Measurements from ENCODE around the gene NRG2. TPM values are rescaled to one million over a fixed set of nuclear protein-coding genes. Genes with fewer than 3 reads are reported as not detected.

NRG2 gene
- total RNA-seq, 3 donors from 2014 or later: 5.9 to 16.5 (median 7.2) TPM

DNA sequence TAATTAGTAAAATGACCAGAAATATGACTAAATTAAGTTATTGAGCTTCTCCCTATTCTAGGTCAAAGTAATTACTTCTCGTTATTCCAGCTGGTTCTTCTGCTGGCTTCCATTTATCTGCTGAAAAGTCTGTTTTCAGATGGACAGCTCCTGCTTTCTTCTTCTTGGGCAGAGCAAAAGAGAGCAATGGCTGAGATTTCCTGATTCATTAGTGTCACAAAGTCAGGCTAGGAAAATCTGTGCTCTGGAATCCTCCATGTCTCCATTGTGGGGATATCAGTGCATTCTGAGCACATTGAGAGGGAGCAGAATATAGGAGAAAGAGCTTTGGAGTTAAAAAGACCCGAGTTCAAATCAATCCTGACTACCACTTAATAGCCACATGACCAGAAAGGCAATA, 33.7 kb upstream of the NRG2 start:
- no peaks in the 10 kb centered on the region for H3K36me3 ChIP-seq
- intact Hi-C loops (cut with DNase I; ENCODE audit: low total_unique reads): loop anchor here (5.0 kb wide), 1 partner anchor 76 kb away; no protein-coding TSS in a partner anchor
- H3K27me3 ChIP-seq: no peaks in the 10 kb centered on the region
- no peak overlapping the region for H3K4me3 ChIP-seq
- TF ChIP-seq POLR2A (IDR thresholded peaks at IDR 0.05) (no peak), POLR2AphosphoS5 (IDR thresholded peaks at IDR 0.05) (no peak)
- TF ChIP-seq, protein P1, sequence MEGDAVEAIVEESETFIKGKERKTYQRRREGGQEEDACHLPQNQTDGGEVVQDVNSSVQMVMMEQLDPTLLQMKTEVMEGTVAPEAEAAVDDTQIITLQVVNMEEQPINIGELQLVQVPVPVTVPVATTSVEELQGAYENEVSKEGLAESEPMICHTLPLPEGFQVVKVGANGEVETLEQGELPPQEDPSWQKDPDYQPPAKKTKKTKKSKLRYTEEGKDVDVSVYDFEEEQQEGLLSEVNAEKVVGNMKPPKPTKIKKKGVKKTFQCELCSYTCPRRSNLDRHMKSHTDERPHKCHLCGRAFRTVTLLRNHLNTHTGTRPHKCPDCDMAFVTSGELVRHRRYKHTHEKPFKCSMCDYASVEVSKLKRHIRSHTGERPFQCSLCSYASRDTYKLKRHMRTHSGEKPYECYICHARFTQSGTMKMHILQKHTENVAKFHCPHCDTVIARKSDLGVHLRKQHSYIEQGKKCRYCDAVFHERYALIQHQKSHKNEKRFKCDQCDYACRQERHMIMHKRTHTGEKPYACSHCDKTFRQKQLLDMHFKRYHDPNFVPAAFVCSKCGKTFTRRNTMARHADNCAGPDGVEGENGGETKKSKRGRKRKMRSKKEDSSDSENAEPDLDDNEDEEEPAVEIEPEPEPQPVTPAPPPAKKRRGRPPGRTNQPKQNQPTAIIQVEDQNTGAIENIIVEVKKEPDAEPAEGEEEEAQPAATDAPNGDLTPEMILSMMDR (IDR thresholded peaks at IDR 0.05): no peak
- H3K9me3 ChIP-seq: no peaks in the 10 kb centered on the region
- no peak overlapping the region for H3K27ac ChIP-seq
- no peak for DNase-seq (ENCODE audit: low spot score in 2 of 2)
- H3K4me1 ChIP-seq: no peaks in the 10 kb centered on the region

DNA sequence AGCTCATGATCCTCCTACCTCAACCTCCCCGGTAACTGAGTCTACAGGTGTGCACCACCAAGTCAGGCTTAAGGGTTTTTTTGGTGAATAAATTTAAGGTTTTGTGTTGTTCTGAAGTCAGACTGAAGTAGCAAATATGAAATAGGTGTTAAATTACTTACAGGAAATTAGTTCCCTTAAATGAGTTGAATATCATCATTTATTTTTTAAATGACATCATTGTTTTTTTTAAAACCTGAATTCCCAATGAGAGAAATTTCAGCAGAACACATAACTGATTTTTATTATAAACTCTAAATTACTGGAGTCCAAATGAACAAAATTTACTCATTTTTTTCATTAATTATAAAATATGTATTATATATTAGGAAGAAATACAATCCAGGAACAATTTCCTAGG, 33.0 kb upstream of the NRG2 start:
- no peaks in the 10 kb centered on the region for H3K36me3 ChIP-seq
- DNase-seq (ENCODE audit: low spot score in 2 of 2): no peak
- H3K27ac ChIP-seq: no peak overlapping the region
- no peaks in the 10 kb centered on the region for H3K27me3 ChIP-seq
- intact Hi-C loops (cut with DNase I; ENCODE audit: low total_unique reads): loop anchor here (5.0 kb wide), 1 partner anchor 76 kb away; no protein-coding TSS in a partner anchor
- H3K9me3 ChIP-seq: no peaks in the 10 kb centered on the region
- TF ChIP-seq POLR2AphosphoS5 (IDR thresholded peaks at IDR 0.05) (no peak), POLR2A (IDR thresholded peaks at IDR 0.05) (no peak)
- TF ChIP-seq, protein P1 (IDR thresholded peaks at IDR 0.05): no peak
- H3K4me1 ChIP-seq: no peaks in the 10 kb centered on the region
- H3K4me3 ChIP-seq: no peak overlapping the region

DNA sequence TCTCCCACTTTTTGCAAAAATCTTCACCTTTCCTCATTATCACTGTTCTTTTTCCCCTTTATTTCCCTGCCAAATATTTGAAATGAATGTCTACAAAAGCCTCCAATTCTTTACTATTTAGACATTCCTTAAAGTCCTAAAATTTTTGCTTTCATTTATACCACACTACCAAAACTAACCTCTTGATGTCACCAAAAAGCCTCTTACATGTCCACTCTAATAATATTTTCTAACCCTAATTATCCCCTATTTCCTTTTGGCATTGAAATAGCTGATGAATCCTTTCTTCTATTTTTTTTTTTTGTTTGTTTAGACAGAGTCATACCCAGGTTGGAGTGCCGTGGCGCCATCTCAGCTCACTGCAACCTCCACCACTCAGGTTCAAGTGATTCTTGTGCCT, 32.3 kb upstream of the NRG2 start:
- TF ChIP-seq POLR2AphosphoS5 (IDR thresholded peaks at IDR 0.05): no peak
- TF ChIP-seq POLR2A (IDR thresholded peaks at IDR 0.05): no peak
- TF ChIP-seq, protein P1 (IDR thresholded peaks at IDR 0.05): no peak
- Histone ChIP-seq H3K4me1 (no peaks in the 10 kb centered on the region), H3K27me3 (no peaks in the 10 kb centered on the region), H3K4me3 (no peak overlapping the region), H3K27ac (no peak overlapping the region), H3K9me3 (no peaks in the 10 kb centered on the region), H3K36me3 (no peaks in the 10 kb centered on the region)
- intact Hi-C loops (cut with DNase I; ENCODE audit: low total_unique reads): loop anchor here (5.0 kb wide), 1 partner anchor 77 kb away; no protein-coding TSS in a partner anchor
- no peak for DNase-seq (ENCODE audit: low spot score in 2 of 2)

DNA sequence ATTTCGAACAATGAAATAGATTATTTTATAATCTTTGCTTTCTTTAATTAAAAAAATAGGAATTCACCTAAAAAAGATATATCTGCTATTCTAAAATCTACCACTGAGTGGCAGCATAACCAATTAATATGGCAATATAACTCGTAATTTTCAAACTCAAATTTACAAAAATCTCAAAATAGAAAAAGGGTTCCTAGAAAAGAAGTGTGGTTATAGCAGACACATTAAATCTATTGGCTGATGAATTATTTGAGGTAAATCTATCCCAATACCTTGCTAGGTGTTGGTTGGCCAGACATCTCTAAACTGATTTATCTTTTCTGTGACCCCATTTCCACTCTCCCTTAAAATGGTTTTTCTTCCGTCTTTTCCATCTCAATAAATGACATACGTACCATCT, 30.2 kb upstream of the NRG2 start:
- intact Hi-C loops (cut with DNase I; ENCODE audit: low total_unique reads): no loop called here

DNA sequence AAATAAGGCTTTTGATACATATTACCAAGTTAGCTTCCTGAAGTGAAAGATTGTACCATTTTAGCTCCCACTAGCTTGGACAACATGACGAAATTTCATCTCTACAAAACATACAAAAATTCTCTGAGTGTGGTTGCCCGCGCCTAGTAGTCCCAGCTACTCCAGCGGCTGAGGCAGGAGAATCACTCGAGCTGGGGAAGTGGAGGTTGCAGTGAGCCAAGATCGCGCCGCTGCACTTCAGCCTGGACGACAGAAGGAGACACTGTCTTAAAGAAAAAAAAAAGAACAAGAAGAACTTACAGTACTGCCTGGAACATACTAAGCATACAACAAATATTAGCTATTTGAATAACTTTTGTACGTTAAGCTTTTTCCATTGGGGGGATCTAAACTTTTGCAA, 29.7 kb upstream of the NRG2 start:
- DNase-seq (ENCODE audit: low spot score in 2 of 2): no peak
- no peak overlapping the region for H3K27ac ChIP-seq
- intact Hi-C loops (cut with DNase I; ENCODE audit: low total_unique reads): no loop called here

More for the DNA sequence above, 30.2 kb upstream of the NRG2 start:
- Histone ChIP-seq H3K27me3 (no peaks in the 10 kb centered on the region), H3K4me3 (no peak overlapping the region), H3K36me3 (no peaks in the 10 kb centered on the region), H3K27ac (no peak overlapping the region), H3K9me3 (no peaks in the 10 kb centered on the region), H3K4me1 (no peaks in the 10 kb centered on the region)
- DNase-seq (ENCODE audit: low spot score in 2 of 2): no peak
- TF ChIP-seq POLR2A (IDR thresholded peaks at IDR 0.05): no peak
- TF ChIP-seq, protein P1 (IDR thresholded peaks at IDR 0.05): peak; percentile 63 to 81 (median 74)
- TF ChIP-seq POLR2AphosphoS5 (IDR thresholded peaks at IDR 0.05): no peak

More for the DNA sequence above, 29.7 kb upstream of the NRG2 start:
- Histone ChIP-seq H3K9me3 (no peaks in the 10 kb centered on the region), H3K27me3 (no peaks in the 10 kb centered on the region), H3K4me3 (no peak overlapping the region), H3K36me3 (no peaks in the 10 kb centered on the region), H3K4me1 (no peaks in the 10 kb centered on the region)
- TF ChIP-seq POLR2A (IDR thresholded peaks at IDR 0.05) (no peak), POLR2AphosphoS5 (IDR thresholded peaks at IDR 0.05) (no peak)
- TF ChIP-seq, protein P1 (IDR thresholded peaks at IDR 0.05): no peak

All from breast epithelium (tissue), 4 donors.